ENCODE measurements around the gene RSPH6A.
A peak's percentile ranks its signal among the peaks of the same experiment; 100 is the strongest.

The RSPH6A gene

GRCh38 chr19:45789035-45789786 lies 25.9 kb downstream of the RSPH6A start:
- no peak overlapping the region for H3K4me3 ChIP-seq (ENCODE audit: low read depth, low read length)
- TF ChIP-seq CTCF (IDR thresholded peaks at IDR 0.05; ENCODE audit: low read depth, low read length), result no peak

DNA sequence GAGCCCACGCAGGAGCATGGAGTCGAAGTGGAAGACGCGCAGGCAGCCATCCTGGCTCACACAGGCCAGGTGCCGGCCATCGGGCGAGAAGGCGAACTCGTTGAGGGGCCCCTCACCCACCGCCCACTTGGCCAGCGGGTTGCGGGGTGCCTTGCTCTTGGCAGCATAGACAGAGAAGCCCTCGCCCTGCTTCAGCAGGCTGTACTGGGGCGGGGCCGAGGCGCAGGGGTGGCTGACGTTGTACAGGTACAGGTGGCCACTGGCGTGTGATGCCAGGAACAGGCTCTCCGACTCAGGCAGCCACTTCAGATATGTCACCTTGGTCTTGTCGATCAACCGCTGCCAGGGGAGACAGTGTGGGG lies 28.6 kb downstream of the RSPH6A start:
- H3K4me3 ChIP-seq (ENCODE audit: low read depth, low read length), result no peak overlapping the region
- no peak for TF ChIP-seq CTCF (IDR thresholded peaks at IDR 0.05; ENCODE audit: low read depth, low read length)

- TF ChIP-seq CTCF (IDR thresholded peaks at IDR 0.05; ENCODE audit: low read depth, low read length), result no peak
- H3K4me3 ChIP-seq (ENCODE audit: low read depth, low read length), result no peak overlapping the region
Measured at GRCh38 chr19:45785781-45786532, 29.2 kb downstream of the RSPH6A start.

DNA sequence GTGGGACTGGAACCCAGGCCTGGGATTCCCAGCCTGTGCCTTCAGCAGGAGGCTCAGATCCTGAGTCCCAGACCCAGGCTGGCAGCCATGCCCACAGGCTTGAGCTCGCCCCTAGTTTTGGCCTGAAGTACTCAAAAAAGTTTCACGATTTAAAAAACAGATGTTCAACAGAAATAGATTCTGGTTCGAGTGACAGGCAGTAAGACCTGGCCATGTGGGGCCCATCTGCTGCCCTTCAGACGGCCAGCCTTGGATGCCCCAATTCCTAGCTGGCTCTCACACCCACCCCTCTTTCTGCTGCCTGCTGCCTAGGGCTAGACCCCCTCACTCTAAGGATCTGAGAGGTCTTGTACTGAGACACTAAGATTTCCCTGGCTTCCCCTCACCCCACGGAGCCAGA lies 30.0 kb downstream of the RSPH6A start:
- TF ChIP-seq CTCF (IDR thresholded peaks at IDR 0.05; ENCODE audit: low read depth, low read length), result no peak
- no peak overlapping the region for H3K4me3 ChIP-seq (ENCODE audit: low read depth, low read length)

DNA sequence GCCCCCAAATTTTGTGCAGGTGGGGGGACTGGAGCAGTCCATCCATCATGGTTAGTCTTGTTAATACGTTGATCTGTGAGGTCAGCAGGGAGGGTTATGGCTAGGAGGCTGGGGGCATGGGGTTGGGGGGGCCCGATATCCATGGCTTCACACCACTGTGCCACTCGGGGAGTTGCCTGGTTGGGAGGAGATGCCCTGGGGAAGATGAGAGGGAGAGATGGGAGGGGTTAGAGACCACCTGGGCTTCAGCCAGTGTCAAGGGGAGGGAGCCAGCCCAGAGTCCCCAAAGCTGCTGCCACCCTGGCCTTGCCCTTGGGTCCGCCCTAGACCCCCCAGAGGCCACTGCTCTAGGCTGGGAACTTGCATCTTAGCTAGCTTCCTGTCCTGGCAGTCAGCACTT lies 31.0 kb downstream of the RSPH6A start:
- no peak for TF ChIP-seq CTCF (IDR thresholded peaks at IDR 0.05; ENCODE audit: low read depth, low read length)
- H3K4me3 ChIP-seq (ENCODE audit: low read depth, low read length), result no peak overlapping the region

DNA sequence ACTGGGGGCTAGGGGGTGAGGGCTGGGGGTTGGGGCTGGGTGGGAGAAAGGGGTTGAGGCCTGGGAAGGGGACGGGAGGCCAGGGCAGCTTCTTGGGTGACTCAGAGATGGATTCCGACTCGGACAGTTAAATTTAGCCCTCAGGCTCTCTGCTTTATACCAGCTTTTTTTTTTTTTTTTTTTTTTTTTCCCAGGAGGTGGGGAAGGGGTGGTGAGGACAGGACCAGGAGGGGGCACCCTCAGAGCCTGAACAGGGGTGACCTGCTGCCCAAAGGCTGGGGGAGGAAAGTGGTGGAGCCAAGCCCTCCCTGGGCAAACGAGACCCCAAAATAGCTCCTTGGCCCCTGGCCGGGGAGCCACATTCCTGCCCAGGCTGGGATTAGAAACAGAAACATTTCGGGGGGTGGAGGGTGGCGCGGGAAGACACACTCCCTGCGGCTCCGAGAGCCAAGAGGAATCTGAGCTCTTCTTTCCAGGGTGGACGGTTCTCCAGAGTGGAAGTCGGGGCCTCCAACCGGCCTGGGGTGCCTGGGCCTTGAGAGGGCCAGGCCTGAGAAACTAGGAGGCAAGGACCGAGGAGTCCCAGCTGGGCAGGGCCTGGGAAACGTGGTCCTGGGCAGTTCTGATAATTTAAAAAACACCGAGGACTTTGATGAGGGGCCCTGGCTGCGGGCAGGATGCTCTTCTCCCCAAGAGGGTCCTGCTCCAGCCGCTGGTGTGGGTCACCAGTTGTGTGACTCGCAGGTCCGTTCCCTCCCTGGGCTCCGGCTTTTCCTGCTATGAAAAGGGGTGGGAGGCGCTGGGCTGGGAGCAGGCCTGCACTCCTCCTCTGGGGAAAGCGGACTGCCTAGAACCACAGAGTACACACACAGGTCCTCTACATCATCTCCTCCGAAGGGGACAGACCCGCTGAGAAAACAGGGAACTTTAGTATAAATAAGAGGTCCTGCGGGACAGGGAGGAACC lies 32.0 kb downstream of the RSPH6A start:
- H3K4me3 ChIP-seq (ENCODE audit: low read depth, low read length), result peak overlapping the region; percentile 61
- no peak for TF ChIP-seq CTCF (IDR thresholded peaks at IDR 0.05; ENCODE audit: low read depth, low read length)
